Activated CD8-positive, alpha-beta memory T cell treated with anti-CD3 and anti-CD28 coated beads for 36 hours (primary cell): ENCODE data around the gene PET100. TPM values are rescaled to one million over a fixed set of nuclear protein-coding genes. Genes with fewer than 3 reads are reported as not detected.
"Not testable (repeated sequence)": the region's sequence is repeated elsewhere in the genome, so short reads cannot be mapped to it uniquely, and the experiment has no call there.

Experiments
- CTCF ChIA-PET: fragments of 350-600 bp; sonication (Branson Sonifier 250); formaldehyde crosslinking; loops from one replicate; lab custom pipeline; 2021; ENCODE audit warnings: antibody characterized with exemption; lab: Charles Lee
- POLR2A ChIA-PET: fragments of 350-600 bp; sonication (Branson Sonifier 250); formaldehyde crosslinking; loops from one replicate; lab custom pipeline; 2021; ENCODE audit warnings: antibody characterized with exemption; lab: Charles Lee
- total RNA-seq, 2 experiments: library from RNA; stranded (reverse); gene quantifications; one replicate each; pipeline ENCODE4 v1.2.3, GENCODE V29; 2021

PET100 gene
- total RNA-seq, 2 experiments from 2014 or later, result 99.2 to 100 TPM

- CTCF ChIA-PET, result not testable (repeated sequence)
- POLR2A ChIA-PET, result interaction anchor here (0.9 kb wide), 1 partner anchor 13 kb away, joined by 3 read pairs; no protein-coding TSS in a partner anchor
Observed at GRCh38 chr19:7643629-7644549, 14.3 kb downstream of the PET100 start.

- POLR2A ChIA-PET, result no interaction called here
- CTCF ChIA-PET, result no interaction called here
Observed at GRCh38 chr19:7644550-7644877, 14.9 kb downstream of the PET100 start.

DNA sequence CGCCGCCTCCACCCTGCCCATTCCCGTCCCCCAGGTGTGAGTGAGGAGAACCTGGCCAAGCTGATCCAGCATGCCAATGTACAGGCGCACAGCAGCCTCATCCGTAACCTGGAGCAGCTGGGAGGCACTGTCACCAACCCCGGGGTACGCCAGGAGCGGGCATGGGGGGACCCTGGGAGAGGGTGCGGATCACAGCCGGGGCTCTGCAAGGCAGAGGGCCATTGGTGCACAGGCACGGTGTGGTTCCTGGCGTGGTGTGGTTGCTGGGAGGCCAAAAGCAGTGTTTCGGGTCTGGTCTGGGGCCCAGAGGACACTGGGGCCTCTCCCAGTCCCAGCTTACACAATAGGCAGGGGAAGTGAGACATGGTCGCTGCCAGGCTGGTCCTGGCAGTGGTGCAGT, 15.6 kb downstream of the PET100 start:
- ChIA-PET POLR2A (no interaction called here), CTCF (no interaction called here)

- CTCF ChIA-PET, result no interaction called here
Observed at GRCh38 chr19:7645656-7646425, 16.2 kb downstream of the PET100 start.

DNA sequence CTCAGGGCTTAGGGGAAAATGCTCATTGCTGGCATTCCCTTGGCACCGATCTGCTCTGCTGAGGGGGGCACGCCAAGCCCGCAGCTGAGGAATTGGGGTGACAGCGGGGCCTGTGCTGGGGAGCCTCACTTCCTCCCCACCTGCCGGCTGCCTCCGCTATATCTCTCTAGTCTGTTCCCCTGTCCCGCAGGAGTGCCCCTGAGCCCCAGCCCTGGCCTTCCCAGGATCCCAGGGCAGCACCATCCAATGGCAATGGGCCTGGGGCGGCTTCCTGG, 16.8 kb downstream of the PET100 start:
- POLR2A ChIA-PET, result no interaction called here
- CTCF ChIA-PET, result no interaction called here

More at GRCh38 chr19:7645656-7646425, 16.2 kb downstream of the PET100 start:
- POLR2A ChIA-PET, result no interaction called here

DNA sequence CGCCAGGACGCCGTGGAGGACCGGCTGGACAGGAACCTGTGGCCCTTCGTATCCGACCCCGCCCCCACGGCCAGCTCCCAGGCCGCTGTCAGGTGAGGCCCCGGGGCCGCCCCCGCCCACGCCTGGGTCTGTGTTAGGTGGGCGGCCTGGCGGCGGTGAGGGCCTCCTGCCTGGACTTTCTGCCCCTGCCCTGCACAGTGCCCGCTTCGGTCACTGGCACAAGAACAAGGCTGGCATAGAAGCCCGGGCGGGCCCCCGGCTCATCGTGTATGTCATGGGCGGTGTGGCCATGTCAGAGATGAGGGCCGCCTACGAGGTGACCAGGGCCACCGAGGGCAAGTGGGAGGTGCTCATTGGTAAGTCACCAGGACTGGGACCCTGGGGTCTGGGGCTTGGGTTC, 17.6 kb downstream of the PET100 start:
- POLR2A ChIA-PET, result no interaction called here
- CTCF ChIA-PET, result no interaction called here

DNA sequence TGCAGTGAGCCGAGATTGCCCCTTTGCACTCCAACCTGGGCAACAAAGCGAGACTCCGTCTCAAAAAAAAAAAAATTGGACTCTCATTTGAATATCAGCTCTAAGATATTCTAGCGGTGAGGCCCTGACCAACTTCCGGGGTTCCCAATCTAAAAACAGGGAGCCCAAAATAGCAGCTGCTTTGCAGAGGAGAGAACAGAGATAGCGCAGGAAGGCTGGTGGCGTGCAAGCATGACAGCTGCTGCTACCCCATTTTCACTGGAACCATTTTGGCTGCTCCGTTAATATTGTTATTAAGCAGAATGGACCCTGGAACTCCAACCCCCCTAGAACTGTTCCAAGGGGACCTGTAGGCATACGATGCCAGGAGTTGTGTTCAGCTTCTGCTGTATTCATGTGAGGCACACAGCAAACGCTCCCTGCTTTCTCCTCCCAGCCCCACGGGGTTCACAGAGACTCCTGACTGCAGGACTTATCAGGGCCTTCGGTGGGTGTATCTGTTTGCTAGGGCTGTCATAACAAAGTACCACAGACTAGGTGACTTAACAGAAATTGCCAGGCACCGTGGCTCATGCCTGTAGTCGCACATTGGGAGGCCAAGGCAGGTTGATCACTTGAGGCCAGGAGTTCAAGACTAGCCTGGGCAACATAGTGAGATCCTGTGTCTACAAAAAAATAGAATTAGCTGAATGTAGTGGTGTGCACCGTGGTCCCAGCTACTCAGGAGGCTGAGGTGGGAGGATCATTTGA, 18.8 kb downstream of the PET100 start:
- ChIA-PET POLR2A (no interaction called here), CTCF (interaction anchor here (0.5 to 2.5 kb wide), 4 partner anchors 32 to 572 kb away, joined by 4 to 13 read pairs (median 5); partner anchors contain the start of gene TRAPPC5)

GRCh38 chr19:7650148-7650547, 20.6 kb downstream of the PET100 start:
- ChIA-PET CTCF (interaction anchor here (0.6 to 2.5 kb wide), 6 partner anchors 14 to 1189 kb away, joined by 3 to 13 read pairs (median 3); partner anchors contain the start of gene TRAPPC5), POLR2A (no interaction called here)

DNA sequence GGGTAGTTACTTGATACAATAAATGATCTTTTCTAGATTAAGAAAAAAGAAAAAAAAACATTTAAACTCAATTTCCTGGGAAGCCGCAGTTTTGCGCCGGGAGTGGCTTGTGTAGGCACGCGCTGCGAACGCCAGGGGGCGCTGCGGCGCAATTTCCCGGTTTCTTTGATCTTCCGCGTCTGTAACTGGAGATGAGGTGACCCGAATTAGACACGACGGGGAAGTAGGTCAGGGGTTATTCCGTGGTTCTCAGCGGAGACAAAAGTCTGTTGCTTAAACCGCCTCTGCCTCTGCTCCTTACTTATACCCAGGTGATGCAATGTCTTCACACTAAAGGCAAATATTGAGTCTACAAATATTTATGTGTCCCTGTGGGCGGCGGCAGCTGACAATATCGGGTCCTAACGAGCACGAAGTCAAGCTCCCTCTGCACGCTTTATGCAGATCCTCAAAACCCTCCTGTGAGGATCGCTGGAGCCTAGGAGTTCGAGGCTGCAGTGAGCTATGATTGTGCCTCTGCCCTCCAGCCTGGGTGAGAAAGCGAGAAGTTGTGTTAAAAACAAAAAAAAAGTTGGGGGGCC, 22.6 kb downstream of the PET100 start:
- ChIA-PET POLR2A (interaction anchor here (0.8 kb wide), 1 partner anchor 15 kb away, joined by 3 read pairs; no protein-coding TSS in a partner anchor), CTCF (interaction anchor here (0.5 to 2.2 kb wide), 16 partner anchors 9 to 291 kb away, joined by 3 to 11 read pairs (median 3); partner anchors contain the start of genes PET100, TRAPPC5 and XAB2)

GRCh38 chr19:7654401-7654800, 24.8 kb downstream of the PET100 start:
- POLR2A ChIA-PET, result interaction anchor here (0.6 kb wide), 1 partner anchor 207 kb away, joined by 3 read pairs; no protein-coding TSS in a partner anchor

DNA sequence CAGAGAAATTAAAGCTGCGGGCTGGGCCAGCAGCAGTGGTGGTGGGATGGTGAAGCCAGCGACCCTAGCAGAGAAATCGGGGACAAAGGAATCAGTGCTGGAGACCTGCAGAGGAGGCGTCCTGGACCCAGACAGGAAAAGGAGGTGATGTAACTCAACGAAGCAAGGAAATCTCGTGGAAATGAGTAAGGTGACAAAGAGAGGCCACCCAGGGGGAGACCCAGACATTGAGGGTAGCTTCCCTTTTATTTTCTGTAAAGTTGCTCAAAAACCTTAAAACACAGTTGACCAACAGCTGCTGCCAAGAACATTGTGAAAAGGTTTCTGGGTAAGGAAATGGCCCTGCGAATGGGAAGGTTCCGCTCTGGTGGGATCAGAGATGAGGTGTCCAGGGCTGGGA, 26.0 kb downstream of the PET100 start:
- CTCF ChIA-PET, result interaction anchor here (0.6 to 2.4 kb wide), 2 partner anchors 25 to 308 kb away, joined by 3 to 8 read pairs; partner anchors contain the start of gene TRAPPC5

More at GRCh38 chr19:7654401-7654800, 24.8 kb downstream of the PET100 start:
- CTCF ChIA-PET, result interaction anchor here (2.4 kb wide), 1 partner anchor 27 kb away, joined by 8 read pairs; the partner anchor contains the start of gene TRAPPC5

DNA sequence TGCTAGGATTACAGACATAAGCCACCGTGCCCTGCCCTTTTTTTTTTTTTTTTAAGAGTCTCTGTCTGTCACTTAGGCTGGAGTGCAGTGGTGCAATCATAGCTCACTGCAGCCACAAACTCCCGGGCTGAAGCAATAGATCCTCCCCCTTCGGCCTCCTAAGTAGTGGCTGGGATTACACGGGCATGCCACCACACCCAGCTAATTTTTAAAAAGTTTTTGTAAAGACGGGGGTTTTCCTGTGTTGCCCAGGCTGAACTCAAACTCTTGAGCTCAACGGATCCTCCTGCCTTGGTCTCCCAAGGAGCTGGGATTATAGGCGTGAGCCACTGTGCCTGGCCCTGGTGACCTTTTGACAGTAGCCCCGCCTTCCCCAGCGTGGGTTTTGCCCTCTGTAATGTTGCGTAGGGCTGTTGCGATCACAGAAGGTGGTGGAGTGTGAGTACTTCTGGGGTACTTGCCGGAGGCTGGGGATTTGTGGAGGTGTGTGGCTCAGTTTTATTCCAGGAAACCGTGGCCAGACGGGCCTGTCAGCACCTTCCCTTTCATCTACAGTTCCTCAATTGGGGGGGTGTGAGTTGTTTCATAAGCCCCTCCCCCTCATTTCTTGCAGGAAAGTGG, 27.6 kb downstream of the PET100 start:
- POLR2A ChIA-PET, result no interaction called here
- CTCF ChIA-PET, result interaction anchor here (0.7 kb wide), 1 partner anchor 20 kb away, joined by 3 read pairs; no protein-coding TSS in a partner anchor

More for the DNA sequence above, 26.0 kb downstream of the PET100 start:
- POLR2A ChIA-PET, result no interaction called here

- POLR2A ChIA-PET, result interaction anchor here (0.6 kb wide), 1 partner anchor 139 kb away, joined by 3 read pairs; no protein-coding TSS in a partner anchor
Observed at GRCh38 chr19:7658219-7658686, 28.7 kb downstream of the PET100 start.

GRCh38 chr19:7661744-7662538, 32.3 kb downstream of the PET100 start:
- CTCF ChIA-PET, result no interaction called here
- POLR2A ChIA-PET, result no interaction called here

More at GRCh38 chr19:7658219-7658686, 28.7 kb downstream of the PET100 start:
- CTCF ChIA-PET, result no interaction called here

DNA sequence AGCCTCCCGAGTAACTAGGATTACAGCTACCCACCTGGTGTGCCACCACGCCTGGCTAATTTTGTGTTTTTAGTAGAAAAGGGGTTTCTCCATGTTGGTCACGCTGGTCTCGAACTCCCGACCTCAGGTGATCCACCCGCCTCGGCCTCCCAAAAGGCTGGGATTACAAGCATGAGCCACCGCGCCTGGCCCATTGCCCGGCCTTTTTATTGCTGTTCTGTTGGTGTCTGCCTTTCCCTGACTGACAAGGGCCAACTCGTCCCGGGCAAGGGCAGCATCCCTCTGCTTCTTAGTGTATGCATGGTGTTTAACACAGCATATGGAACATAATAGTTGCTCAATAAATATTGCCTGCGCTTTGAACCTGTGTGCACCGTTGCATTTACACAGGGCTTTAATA, 33.1 kb downstream of the PET100 start:
- ChIA-PET CTCF (interaction anchor here (1.0 kb wide), 1 partner anchor 94 kb away, joined by 3 read pairs; no protein-coding TSS in a partner anchor), POLR2A (no interaction called here)

DNA sequence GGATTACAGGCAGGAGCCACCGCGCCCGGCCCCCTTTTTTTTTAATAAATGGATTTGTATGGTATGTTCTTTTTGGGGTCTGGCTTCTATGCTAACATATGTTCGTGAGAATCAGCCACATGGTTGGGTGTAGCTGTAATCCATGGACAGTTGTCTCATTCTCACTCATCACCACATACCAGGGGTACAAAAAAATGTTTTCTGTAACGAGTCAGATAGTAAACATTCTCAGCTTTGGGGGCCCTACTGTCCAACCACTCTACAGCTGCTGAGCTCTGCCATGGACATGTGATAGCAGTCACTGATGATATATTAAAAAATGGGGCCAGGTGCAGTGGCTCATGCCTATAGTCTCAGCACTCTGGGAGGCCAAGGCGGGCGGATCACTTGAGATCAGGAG, 34.1 kb downstream of the PET100 start:
- CTCF ChIA-PET, result no interaction called here
- POLR2A ChIA-PET, result no interaction called here

- POLR2A ChIA-PET, result no interaction called here
- CTCF ChIA-PET, result no interaction called here
Observed at GRCh38 chr19:7665076-7665475, 35.5 kb downstream of the PET100 start.
